Inflammatory macrophage treated with lipopolysaccharide for 4 hours (primary cell): ENCODE measurements around the gene ACY1.
A peak's percentile ranks its signal among the peaks of the same experiment; 100 is the strongest.

ENCODE experiments used
- DNase-seq: peaks from one replicate; pipeline ENCODE4 v3.0.0-alpha.2; 2020

The ACY1 gene

DNA sequence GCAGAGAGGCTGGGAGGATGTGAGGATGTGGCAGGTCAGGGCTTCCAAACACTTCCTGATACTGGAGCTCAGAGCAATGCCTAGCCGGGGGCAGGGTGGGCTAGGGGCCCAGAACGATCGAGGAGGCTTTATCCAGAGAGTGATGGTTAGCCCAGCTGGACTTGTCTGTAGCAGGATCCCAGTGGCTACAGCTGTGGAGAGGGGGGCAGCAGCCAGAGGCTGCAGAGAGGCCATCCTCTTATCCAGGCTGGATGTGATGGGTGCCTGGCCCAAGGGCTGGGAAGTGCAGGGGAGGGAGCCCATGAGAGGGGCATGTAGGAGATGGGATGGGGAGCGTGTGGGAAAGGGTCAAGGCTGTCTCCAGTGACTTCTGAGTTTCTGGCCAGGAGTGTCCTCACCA lies 36.5 kb upstream of the ACY1 start:
- no peak for DNase-seq

DNA sequence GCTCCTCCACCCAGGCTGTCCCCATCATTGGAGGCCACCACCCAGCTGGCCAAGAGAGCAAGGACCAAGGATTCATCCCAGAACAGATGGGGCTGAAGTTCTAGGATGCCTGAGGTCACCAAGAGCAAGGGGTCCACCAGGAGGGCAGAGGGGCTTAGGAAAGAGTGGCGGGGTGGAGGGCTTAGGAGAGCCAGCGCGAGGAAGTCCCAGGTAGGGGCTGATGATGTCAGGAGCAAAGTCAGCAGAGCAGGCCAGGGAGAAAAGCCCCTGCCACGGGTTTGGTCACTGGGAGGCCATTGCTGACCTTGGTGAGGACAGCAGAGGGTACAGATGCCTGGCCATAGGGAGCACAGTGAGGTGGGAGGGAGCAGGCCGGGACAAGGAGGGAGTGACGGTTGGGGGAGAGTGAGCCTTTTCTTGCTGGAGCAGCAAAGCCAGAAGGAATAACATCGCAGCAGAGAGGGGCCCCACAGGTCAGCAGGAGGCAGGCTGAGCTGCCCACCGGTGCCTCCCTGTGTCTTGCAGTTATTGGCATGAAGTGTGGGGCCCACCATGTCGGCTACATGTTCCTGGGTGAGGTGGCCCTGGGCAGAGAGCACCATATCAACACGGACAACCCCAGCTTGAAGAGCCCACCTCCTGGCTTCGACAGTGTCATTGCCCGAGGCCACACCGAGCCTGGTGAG lies 36.0 kb upstream of the ACY1 start:
- no peak for DNase-seq

DNA sequence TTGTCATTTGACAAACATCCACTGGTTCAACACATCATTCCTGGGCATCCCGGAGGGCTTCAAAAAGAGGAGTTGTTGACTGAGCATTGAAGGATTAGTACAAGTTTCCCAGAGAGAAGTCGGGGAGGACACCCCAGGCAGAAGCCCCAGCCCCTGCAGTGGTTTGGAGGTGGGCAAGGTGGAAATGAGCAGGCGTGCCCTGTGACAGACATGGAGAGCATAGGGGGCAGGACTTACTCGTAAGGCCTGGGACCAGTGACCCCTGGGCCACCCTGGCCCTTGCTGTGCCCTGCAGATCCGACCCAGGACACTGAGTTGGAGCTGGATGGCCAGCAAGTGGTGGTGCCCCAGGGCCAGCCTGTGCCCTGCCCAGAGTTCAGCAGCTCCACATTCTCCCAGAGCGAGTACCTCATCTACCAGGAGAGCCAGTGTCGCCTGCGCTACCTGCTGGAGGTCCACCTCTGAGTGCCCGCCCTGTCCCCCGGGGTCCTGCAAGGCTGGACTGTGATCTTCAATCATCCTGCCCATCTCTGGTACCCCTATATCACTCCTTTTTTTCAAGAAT lies 35.2 kb upstream of the ACY1 start:
- DNase-seq = no peak

DNA sequence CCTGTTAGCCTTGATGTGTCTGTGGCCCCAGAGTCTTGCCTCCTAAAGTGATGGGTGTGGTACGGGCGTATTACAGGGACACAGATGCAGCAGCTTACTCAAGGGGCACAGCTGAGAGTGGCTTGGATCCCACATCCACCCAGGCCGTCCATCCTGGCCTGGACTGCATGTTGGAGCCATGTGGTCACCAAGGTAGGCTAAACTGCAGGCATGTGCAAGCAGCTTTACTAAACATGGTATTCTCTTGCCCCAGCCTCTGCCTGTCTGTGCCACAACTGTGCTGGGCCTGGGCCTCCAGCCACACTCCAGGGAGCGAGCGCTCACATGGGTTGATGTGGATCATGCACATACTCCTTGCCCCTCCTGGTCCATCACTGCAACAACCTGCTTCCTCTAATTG lies 34.2 kb upstream of the ACY1 start:
- no peak for DNase-seq

DNA sequence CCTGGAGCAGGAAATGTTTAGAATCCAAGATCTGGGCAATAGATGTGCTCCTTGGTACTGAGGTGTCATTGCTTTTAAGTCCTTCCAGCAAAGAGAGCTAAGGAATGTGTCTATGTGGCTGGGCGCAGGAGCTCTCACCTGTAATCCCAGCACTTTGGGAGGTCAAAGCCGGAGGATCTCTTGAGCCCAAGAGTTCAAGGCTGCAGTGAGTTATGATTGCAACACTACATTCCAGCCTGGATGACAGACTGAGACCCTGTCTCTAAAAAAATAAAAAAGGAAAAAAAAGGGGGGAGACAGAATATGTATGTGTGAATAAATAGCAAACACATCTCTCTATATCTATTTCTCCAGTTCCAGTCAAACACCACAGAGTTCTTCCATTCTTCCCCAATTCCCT lies 32.4 kb upstream of the ACY1 start:
- DNase-seq = no peak

DNA sequence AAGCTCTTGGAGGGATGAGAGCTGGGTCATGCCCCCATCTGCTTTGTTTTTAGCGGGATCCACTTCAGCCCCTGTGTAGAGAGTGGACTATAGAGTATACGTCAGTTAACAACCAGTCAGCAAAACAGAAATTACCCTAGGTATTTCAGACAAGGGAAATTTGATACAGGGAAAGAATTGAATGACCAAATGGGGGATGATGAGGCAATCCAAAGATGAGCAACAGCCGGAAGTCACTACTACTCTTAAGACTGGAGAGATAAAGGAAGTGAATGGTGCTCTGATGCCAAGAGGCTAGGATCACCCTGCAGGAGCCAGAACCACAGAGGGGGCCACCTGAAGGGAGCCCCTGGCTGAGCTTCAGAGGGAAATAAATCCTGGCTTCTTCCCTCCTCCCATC lies 29.9 kb upstream of the ACY1 start:
- peak; percentile 87 for DNase-seq

DNA sequence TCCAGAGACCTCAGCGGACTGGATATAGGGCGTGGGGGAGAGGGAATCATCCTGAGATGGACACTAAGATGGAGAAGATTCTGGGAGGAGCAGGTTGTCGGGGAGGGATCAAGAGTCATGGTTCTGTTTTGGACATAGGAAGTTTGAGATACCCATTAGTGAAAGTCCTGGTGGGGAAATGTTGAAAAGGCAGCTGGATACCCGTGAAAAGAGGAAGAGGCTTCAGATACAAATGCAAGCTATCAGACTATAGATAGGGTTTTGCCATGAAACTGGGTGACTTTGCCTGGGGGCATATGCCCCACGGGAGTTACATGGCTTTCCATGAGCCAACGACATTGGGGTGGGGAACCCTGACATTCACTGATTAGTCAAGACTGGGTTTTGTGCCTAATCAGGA lies 29.2 kb upstream of the ACY1 start:
- peak; percentile 45 for DNase-seq

DNA sequence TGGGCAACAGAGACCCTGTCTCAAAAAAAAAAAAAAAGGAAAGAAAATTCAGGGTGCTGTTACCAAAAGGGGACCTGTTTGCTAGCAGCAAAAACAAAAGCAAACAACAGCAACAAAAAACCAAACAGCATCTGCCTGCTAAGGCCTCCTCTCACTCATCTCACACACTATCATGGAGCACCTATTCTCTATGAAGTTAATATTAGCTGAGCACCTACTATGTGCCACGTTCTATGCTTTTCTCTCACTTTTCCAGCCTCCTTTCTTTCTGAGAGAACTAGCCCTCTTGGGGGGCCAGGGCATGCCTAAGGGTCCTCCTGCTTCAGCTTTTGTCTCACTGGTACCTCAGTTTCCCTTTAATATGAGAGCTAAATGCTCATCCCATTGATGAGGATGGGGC lies 28.6 kb upstream of the ACY1 start:
- DNase-seq = no peak

DNA sequence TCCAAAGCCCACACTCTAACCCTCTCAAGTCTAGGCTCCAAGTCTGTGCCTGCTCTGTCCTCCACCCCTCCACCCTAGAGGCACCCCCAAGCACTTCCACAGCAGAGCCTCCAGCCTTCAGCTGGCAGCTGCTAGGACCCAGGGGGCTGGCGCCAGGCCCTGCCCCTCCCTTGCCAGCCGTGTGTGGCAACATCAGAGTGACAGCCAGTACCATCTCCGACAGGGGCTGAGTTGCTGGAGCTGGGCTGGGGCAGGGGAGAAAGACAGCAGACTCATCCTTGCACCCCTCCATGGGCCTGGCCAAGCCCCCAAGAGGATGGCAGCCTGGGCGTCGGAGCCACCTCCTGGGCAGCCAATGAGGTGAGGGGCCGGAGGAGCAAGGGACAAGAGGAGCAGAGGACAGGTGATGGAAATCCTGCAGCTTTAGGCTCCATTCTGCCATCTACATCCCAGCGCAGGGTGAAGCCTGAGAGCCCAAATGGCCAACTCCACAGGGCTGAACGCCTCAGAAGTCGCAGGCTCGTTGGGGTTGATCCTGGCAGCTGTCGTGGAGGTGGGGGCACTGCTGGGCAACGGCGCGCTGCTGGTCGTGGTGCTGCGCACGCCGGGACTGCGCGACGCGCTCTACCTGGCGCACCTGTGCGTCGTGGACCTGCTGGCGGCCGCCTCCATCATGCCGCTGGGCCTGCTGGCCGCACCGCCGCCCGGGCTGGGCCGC lies 28.0 kb upstream of the ACY1 start, which contains the start of gene GPR62:
TSS of gene GPR62 (plus strand) at position 207 of the 718 bp plus-strand sequence. CDS start at position 479, 272 bp downstream.
- DNase-seq = no peak

DNA sequence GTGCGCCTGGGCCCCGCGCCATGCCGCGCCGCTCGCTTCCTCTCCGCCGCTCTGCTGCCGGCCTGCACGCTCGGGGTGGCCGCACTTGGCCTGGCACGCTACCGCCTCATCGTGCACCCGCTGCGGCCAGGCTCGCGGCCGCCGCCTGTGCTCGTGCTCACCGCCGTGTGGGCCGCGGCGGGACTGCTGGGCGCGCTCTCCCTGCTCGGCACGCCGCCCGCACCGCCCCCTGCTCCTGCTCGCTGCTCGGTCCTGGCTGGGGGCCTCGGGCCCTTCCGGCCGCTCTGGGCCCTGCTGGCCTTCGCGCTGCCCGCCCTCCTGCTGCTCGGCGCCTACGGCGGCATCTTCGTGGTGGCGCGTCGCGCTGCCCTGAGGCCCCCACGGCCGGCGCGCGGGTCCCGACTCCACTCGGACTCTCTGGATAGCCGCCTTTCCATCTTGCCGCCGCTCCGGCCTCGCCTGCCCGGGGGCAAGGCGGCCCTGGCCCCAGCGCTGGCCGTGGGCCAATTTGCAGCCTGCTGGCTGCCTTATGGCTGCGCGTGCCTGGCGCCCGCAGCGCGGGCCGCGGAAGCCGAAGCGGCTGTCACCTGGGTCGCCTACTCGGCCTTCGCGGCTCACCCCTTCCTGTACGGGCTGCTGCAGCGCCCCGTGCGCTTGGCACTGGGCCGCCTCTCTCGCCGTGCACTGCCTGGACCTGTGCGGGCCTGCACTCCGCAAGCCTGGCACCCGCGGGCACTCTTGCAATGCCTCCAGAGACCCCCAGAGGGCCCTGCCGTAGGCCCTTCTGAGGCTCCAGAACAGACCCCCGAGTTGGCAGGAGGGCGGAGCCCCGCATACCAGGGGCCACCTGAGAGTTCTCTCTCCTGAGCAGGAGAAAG lies 27.2 kb upstream of the ACY1 start:
- no peak for DNase-seq

DNA sequence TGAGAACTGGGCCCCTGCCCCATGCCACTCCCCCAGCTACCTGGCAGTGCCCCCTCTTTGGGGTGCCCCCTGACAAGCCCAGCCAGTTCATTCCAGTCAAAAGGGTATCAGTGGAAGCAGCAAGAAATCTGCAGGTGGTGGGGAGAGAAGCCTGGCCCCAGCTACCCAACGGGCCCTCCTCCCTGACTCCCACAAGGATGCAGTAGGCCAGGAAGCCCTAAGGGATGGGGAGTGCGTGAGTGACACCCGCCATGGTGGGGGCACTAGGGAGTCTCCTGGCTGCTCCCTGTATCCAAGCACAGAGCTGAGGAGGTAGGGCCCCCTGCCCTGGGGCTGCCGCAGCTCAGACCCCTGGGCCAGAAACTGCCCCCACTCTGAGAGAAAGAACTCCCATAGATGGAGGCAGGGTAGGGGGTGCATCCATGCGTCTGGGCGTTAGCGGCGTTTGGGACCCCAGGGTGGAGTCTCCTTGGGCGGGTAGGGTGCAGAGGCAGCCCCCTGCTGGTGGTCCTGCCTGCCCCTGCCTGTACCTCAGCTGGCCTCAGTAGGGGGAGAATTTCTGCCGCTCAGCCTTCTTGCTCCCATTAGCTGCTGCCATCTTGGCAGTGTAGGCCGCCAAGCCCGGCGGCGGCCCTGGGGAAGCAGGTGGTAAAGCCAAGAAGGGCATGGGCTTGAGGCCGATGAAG lies 25.7 kb upstream of the ACY1 start:
- no peak for DNase-seq

DNA sequence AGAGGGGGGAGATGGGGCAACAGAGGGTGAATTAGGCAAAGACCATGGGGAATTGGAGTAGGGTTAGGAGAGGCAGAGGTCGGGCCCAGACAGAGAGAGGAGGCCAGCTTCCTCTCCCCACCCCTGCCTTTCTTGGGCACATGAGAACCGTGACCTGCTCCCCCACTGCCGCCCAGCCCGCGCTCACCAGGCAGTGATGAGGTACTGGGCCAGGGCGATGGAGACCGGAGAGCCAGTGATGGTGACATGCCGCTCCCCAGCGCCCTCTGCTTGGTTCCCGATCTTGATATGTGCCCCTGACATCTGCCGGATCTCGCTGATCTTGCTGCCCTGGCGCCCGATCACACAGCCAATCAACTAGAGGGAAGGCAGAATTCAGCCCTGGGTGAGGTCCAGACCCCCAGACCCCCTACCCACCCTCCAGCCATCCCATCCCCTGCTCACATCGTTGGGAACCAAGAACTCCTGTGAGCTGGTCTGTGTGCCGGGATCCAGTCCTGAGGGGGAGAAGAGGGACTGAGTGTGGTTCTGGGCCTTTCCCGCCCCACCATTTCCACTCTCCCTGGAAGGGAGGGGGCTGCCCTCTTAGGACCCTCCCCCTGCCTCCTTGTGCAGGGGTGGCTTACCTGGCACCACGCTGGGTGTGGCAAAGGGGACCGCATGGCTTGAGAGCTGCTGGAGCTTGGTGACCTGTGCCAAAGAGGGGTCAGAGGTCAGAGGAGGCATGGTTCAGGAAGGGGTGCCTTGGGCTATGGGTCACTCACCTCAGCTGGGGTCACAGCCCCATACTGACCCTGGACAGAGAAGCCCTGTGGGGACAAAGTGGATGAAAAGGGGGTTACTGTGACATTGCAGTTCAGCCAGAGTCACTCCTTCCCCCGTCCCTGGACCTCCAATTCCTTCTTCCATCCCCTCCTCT lies 24.5 kb upstream of the ACY1 start:
- no peak for DNase-seq

DNA sequence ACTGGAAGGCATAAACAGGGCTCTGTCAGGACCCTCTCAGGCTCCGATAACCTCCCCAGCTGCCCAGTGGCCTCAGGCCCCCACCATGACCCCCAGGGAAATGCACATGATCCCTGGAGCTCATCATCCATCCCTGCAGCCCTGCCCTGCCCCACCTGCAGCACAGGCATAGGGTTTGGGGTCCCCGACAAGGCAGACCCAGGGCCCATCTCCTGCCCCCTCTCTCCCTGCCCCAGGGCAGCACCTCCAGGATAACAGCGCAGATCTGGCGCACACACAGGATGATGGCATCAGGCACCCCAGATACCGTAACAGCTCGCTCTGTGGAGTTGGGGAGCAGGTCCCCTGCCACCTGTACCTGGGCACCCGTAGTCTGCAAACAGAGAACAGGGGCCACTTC lies 23.7 kb upstream of the ACY1 start:
- no peak for DNase-seq

DNA sequence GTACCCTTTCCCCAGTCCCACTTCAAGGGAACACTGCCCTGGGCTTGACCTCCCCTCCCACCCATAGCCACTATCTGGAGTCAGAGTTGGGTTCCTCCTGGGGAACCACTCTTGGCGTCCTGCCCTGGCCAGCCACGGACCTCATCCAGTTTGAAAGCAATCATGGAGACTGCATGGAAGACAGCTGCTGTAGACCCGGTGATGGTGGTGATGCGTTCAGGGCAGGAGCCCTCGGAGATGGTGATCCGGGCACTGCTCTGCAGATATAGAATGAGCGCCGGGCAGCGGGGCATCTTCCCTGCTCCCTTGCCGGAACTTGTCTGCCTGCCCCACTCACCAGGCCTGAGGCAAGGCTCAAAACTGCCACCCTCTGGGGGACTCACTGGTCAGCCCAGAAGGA lies 22.9 kb upstream of the ACY1 start:
- no peak for DNase-seq

DNA sequence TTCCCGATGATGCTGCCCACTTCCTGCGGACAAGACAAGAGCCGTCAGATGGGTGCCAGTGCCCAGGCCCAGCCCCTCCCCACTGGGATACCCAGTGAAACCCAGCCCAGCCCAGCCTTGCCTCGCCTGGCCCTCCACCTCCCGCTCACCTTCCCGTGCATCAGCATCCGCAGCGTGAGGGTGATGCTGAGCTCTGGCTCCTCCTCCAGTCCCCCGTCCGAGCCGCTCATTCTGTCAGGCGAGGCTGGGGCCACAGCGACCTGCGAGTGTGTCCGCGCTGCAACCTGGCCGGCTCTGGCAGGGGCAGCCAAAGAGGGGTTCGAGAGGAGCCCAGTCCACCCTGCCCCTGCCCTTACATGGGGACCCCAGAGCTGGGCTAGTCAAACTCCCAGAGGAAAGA lies 22.3 kb upstream of the ACY1 start:
- DNase-seq = no peak

DNA sequence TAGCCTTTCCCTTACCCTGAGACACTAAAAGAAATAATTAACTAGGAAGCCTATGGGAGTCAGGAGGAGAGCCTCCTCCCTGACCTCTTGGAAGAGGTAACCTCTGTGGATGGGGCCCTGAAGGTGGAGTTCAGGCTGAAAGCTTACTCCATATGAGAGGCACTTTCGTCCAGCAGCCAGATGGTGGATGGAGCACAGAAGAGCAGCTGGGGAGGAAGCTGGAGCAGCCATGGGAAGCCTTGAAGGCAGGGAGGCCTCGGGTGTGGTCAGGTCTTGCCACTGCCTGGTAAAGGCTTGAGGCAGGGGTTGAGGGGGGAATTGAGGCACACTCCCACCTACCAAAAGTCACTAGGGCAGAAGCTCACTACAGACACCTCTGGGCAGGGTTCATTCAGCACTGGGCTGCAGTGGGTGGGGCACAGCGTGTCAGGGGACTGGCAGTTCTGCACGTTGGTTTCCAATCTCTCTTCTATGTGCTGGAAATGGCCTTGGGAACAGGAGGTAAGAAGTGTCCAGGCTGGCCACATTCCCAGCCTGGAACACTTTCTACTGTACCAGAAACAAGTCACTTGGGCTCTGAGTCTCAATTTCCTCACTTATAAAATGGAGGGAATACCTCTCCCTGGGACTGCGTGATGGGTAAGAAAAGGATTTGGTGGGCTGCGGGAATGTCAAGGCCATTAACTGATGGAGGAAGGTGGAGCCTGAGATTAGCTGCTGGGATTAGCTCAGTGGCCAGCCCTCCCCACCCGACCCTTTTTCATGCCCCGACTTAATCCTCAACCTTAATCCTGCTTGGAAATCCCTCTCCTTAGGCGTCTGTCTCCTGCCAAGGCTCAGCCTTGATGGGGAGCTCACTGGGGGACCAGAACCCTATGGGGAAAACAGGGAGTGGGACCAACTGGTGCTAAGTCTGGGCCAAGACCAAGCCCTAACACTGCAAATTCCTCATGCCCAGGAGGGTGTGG lies 21.4 kb upstream of the ACY1 start:
- DNase-seq = no peak

DNA sequence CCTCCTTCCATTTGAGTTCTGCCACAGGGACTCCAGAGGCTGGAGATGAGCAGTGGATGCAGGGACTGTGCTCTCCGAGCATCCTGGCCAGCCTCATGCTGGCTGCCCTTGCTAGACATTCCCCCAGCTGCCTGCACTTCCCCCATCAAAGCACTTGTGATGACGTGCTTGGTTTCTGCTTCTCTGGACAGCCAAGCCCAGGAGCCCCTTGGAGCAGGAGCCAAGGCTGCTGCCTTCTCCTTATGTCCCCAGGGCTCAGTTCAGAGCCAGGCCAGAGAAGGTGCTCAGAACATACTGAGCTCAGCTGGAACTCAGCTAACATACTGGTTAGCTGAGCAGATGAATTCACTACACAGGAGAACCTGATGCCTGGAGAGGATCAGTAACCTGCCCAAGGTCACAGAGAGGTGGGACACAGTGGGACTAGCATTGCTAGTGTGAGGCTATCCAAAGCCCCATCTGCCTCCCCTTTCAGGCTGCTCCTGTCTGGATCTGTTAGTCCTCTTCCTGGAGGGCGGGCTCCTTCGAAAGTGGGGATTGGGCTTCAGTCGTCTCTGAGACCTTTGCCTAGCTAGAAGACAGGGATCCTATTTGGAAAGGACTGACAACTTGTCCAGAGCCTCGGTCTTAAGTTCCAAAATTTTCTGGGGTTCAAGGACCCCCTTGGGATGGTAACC lies 20.3 kb upstream of the ACY1 start:
- DNase-seq = no peak

DNA sequence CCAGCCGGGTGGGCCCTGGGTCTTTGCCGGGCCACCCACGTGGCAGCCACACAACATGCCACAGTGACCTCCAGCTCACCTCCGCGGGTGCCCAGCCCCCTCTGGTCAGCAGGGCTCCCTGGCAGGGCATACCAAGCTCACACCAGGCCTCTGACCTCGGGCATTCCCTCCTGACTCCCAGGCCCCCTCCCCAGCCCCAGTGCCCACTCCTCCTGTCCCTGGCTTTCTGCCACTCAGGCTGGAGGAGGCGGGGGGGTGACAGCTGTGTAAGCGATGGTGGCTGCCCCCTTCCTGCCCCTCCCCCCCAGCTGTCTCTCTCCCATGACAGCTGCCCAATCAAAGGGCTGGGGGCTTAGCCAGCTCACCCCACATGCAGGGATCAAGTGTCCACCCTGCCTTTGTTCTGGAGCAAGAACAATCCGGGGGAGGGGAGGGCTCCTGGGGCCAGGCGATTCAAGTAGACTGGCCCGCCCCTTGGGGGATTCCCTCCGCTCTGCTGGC lies 19.3 kb upstream of the ACY1 start:
- DNase-seq = no peak

DNA sequence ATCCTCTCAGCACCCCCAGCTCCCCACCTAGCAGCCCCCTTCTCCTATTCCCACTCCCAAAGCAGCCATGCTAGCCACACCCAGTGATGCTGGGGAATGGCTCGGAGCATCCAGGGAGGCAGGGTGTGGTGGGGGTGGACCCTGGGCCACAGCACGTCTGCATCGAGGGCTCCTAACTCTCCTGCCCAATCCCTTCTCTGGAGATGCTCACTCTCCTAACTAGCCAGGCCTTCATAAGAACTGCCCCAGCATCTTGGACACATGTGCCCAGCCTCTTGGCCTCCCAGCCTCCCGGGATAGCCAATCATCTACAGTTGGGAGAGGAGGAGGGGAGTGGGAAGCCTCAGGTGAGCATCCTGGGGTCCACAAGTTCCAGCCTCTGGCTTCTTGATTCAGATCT lies 18.8 kb upstream of the ACY1 start:
- no peak for DNase-seq

DNA sequence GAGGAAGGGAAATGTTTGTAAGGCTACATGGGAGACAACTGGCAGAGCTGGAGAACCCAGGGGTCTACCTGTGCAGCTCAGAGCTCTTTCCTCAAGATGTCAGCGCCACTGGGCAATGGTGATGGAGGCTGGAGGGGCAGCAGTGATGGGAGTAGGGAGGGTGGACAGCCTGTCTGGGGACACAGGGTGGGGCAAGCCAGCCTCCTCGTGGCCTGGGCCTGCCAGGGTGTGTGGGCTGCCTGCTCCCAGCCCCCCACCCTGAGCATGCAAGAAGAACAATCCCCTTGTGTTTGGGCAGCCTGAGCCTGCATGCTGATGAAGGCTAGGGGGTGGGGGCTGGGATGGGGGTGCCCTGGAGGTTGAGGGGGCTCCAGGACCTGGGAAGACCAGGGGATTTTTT lies 17.3 kb upstream of the ACY1 start:
- no peak for DNase-seq
